K562 (cell line): ENCODE data around the gene AGFG1. TPM values are rescaled to one million over a fixed set of nuclear protein-coding genes. Genes with fewer than 3 reads are reported as not detected.
A peak's percentile ranks its signal among the peaks of the same experiment; 100 is the strongest.

Source experiments
- ATAC-seq: fragments of 200-7000 bp; cut with Tn5 transposase; 3 replicates; pipeline ENCODE4 v1.9.1; 2020; ENCODE audit warnings: moderate library complexity
- BruUV-seq: library from RNA; stranded (reverse); fragments of 400-500 nt; replicated peaks from 2 replicates; lab custom pipeline; 2021; lab: Mats Ljungman, UMichigan
- CTCF ChIA-PET: fragments of 300-600 bp; formaldehyde crosslinking; extraction: SDS; loops from one replicate; lab custom pipeline; 2021; ENCODE audit warnings: low intra/inter-chr PET ratio; lab: Yijun Ruan, JAX
- POLR2A ChIA-PET: fragments of 300-600, 350-650 bp; sonication (Branson Sonifier 250); formaldehyde crosslinking; extraction: SDS; loops from one replicate; lab custom pipeline; 2021; ENCODE audit warnings: antibody characterized with exemption, inconsistent platforms; lab: Yijun Ruan, JAX
- DNase-seq, 4 experiments: peaks; one replicate each; pipeline versions ENCODE4 v3.0.0 to v3.0.0-alpha.2; 2011 to 2018; ENCODE audit warnings: low spot score in 3 of 4, mixed read lengths in 3 of 4; ENCODE audit errors: extremely low read depth in 1 of 4
- FAIRE-seq: peaks from 2 replicates; lab custom pipeline; 2011; peaks lifted over from hg19 to GRCh38; lab: Jason Lieb, UNC
- H2AFZ ChIP-seq: 2 replicates; pipeline ENCODE4 v1.6.0; 2011; ENCODE audit warnings: low read depth, low read length, control low read depth, inconsistent platforms
- H3K27ac ChIP-seq: fragments of 200-600 bp; 3 replicates; pipeline ENCODE4 v1.8.0; 2011; ENCODE audit warnings: low read depth, mild to moderate bottlenecking, control low read depth, inconsistent platforms, low read length, moderate library complexity, mixed read lengths; ENCODE audit errors: extremely low read depth
- H3K27me3 ChIP-seq, 2 experiments: fragments of 300-600 bp in 1 of 2; 2 replicates in 1 of 2; 3 replicates in 1 of 2; pipeline versions ENCODE4 v1.6.0 to v1.8.0; 2011; ENCODE audit warnings: inconsistent platforms in 2 of 2, low read length in 2 of 2, mild to moderate bottlenecking in 1 of 2, mixed read lengths in 1 of 2, moderate library complexity in 1 of 2; ENCODE audit not compliant: control insufficient read depth in 2 of 2, insufficient read depth in 2 of 2
- H3K36me3 ChIP-seq: fragments of 300-600 bp; 3 replicates; pipeline ENCODE4 v1.8.0; 2011; ENCODE audit warnings: mild to moderate bottlenecking, low read length, inconsistent platforms; ENCODE audit not compliant: control insufficient read depth, insufficient read depth
- H3K4me1 ChIP-seq, 2 experiments: fragments of 200-600 bp in 1 of 2; replicated peaks in 1 of 2; 2 replicates in 1 of 2; 3 replicates in 1 of 2; pipeline versions ENCODE4 v1.5.1 to v1.8.0; 2011; ENCODE audit warnings: inconsistent platforms in 2 of 2, low read length in 2 of 2, mild to moderate bottlenecking in 1 of 2, mixed read lengths in 1 of 2, moderate library complexity in 1 of 2; ENCODE audit not compliant: control insufficient read depth in 2 of 2, insufficient read depth in 2 of 2
- H3K4me2 ChIP-seq: 2 replicates; pipeline ENCODE4 v1.6.1; 2011; ENCODE audit warnings: low read length, control low read depth, inconsistent platforms, mixed read lengths; ENCODE audit not compliant: insufficient read depth
- H3K4me3 ChIP-seq: fragments of 200-600 bp; sonication (generic), shearing (Covaris generic); 2 replicates; pipeline ENCODE4 v1.5.1; 2016; ENCODE audit warnings: control low read depth, inconsistent platforms
- H3K79me2 ChIP-seq: fragments of 200-600 bp; 3 replicates; pipeline ENCODE4 v1.8.0; 2011; ENCODE audit warnings: low read length, inconsistent platforms; ENCODE audit not compliant: control insufficient read depth, insufficient read depth
- H3K9ac ChIP-seq, 2 experiments: 2 replicates each; pipeline versions ENCODE4 v1.6.0 to v1.6.1; 2011; ENCODE audit warnings: low read depth in 2 of 2, low read length in 2 of 2, control low read depth in 1 of 2, inconsistent platforms in 1 of 2, mild to moderate bottlenecking in 1 of 2, mixed read lengths in 1 of 2; ENCODE audit not compliant: insufficient read depth in 1 of 2
- H3K9me1 ChIP-seq: one replicate; pipeline ENCODE4 v1.6.0; 2011; ENCODE audit warnings: inconsistent platforms, mild to moderate bottlenecking, low read length, moderate library complexity; ENCODE audit not compliant: control insufficient read depth, insufficient read depth
- H3K9me3 ChIP-seq: replicated peaks from 2 replicates; pipeline ENCODE4 v1.5.1; 2011; ENCODE audit warnings: low read depth, low read length, inconsistent platforms; ENCODE audit not compliant: control insufficient read depth, insufficient read depth
- H4K20me1 ChIP-seq: replicated peaks from 2 replicates; pipeline ENCODE4 v1.6.1; 2011; ENCODE audit warnings: low read length, inconsistent platforms, mixed read lengths; ENCODE audit not compliant: control insufficient read depth, insufficient read depth
- CHD2 ChIP-seq: IDR thresholded peaks from 2 replicates; pipeline ENCODE4 v1.6.1; 2011; ENCODE audit warnings: low read depth, low read length
- MAFG ChIP-seq: fragments of 450-650 bp; conservative IDR thresholded peaks from 2 replicates; pipeline ENCODE4 v1.6.1; 2016; ENCODE audit warnings: missing genetic modification characterization, missing compliant biosample characterization
- YY1 ChIP-seq, 3 experiments: IDR thresholded peaks; 2 replicates each; pipeline ENCODE4 v1.6.1; 2011; ENCODE audit warnings: low read length in 2 of 3, mild to moderate bottlenecking in 2 of 3, moderate library complexity in 2 of 3, borderline replicate concordance in 1 of 3, control low read depth in 1 of 3, low read depth in 1 of 3; ENCODE audit not compliant: insufficient read depth in 3 of 3, insufficient replicate concordance in 2 of 3, control insufficient read depth in 1 of 3, insufficient read length in 1 of 3; ENCODE audit errors: extremely low read depth in 1 of 3
- ZNF75A ChIP-seq: fragments of 450-650 bp; formaldehyde crosslinking; IDR thresholded peaks from 2 replicates; pipeline ENCODE4 v1.4.0; 2020; ENCODE audit warnings: mild to moderate bottlenecking
- WGBS: fragments of 100-300 bp; shearing (Covaris generic); methylation state at CpG from one replicate; pipeline ENCODE4 v1.1.6; 2016; ENCODE audit warnings: low coverage, mixed read lengths; ENCODE audit not compliant: insufficient coverage; ENCODE audit errors: missing lambda C conversion rate; 5-methylcytosine and 5-hydroxymethylcytosine counted together
- in situ Hi-C: fragments of 300-500 bp; cut with MboI; formaldehyde crosslinking; loops from 4 replicates; pipeline ENCODE4 v1.15.0; 2018; ENCODE audit warnings: inconsistent platforms, mixed read lengths
- intact Hi-C: fragments of 100-400 bp; cut with micrococcal nuclease; formaldehyde crosslinking; loops from 2 replicates; pipeline ENCODE4 v1.14.2; 2022
- polyA plus RNA-seq, 8 experiments: library from polyadenylated mRNA; depleted of rRNA in 4 of 8; stranded (reverse) in 5 of 8; unstranded in 3 of 8; fragments of >200 nt; fragmentation: Nextera tagmentation in 2 of 8; fragmentation: Illumina TruSeq in 1 of 8; extraction: Ambion mirVana in 2 of 8; extraction: Trizol in 1 of 8; gene quantifications; 2 replicates each; pipeline versions ENCODE4 v1.2.1 to v1.2.3, GENCODE V29; 2011 to 2014; ENCODE audit warnings: inconsistent platforms in 1 of 8, missing spikeins in 1 of 8
- total RNA-seq, 7 experiments: library from RNA; depleted of rRNA in 6 of 7; stranded (reverse); fragments of >200 nt in 6 of 7; fragmentation: Illumina TruSeq in 2 of 7; extraction: Trizol in 2 of 7; gene quantifications; 2 replicates each; pipeline versions ENCODE4 v1.2.1 to v1.2.3, GENCODE V29; 2011 to 2021; ENCODE audit warnings: low replicate concordance in 1 of 7
- TF ChIP-seq, protein P1 (sequence below): fragments of 450-650 bp; formaldehyde crosslinking; IDR thresholded peaks from 2 replicates; pipeline ENCODE4 v1.4.0; 2020; ENCODE audit warnings: mild to moderate bottlenecking, moderate library complexity

AGFG1 gene
- total and polyA plus RNA-seq, 9 of the 15 experiments (the other 6 are each of a cell fraction or from before 2014, with no cell fraction given) = 11.2 to 97.5 (median 36.0) TPM

DNA sequence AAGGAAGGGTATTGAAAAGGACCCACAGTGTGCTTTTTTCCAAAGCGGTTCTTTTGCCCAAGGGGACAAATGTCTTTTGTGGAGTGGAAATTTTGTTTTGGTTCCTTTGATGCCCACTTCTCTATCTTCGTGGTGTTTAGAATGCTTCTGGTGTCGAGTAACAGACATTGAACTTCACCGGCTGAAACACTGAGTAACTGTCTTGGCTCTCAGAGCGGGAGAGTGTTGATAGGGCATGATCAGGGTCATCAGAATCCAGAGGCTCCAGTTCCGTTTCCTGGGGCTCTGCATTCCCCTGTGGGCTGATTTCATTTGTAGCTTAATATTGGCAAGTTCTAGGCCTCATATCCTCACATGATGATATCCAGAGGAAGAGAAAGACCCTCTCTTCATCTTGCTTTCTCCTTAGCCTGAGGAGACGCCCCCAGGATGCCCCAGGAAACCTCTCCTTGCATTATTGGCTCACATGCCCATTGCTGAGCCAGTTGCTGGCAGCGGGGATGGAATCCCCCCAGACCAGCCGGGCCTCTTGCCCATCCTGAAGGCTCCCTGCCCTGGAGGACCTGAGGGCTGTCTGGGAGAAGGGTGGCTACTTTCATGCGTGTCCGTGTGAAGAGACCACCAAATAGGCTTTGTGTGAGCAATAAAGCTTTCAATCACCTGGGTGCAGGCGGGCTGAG is 27.9 kb upstream of the AGFG1 start:
- H4K20me1 ChIP-seq = no peaks in the 10 kb centered on the region
- no peaks in the 10 kb centered on the region for H3K9me1 ChIP-seq
- DNase-seq (no peak), FAIRE-seq (no peak), ATAC-seq (peak; percentile 60)
- H3K79me2 ChIP-seq = no peaks in the 10 kb centered on the region
- ChIA-PET POLR2A (no interaction called here), CTCF (no interaction called here)
- H3K4me2 ChIP-seq = no peak overlapping the region
- in situ Hi-C loops = no loop called here
- no TSS peak for BruUV-seq
- H3K9me3 ChIP-seq = no peaks in the 10 kb centered on the region
- no peak overlapping the region for H3K9ac ChIP-seq
- H3K27ac ChIP-seq = no peak overlapping the region
- peak overlapping the region; percentile 85 for H2AFZ ChIP-seq
- no peaks in the 10 kb centered on the region for H3K27me3 ChIP-seq
- H3K4me3 ChIP-seq = no peak overlapping the region
- intact Hi-C loops = no loop called here
- 49% methylated on average over 8 of the region's 12 CpGs for WGBS
- TF ChIP-seq YY1 (IDR thresholded peaks at IDR 0.05; ENCODE audit: borderline replicate concordance in 1 of 3, control insufficient read depth in 1 of 3, extremely low read depth in 1 of 3, insufficient read depth in 3 of 3, insufficient read length in 1 of 3, insufficient replicate concordance in 2 of 3, low read depth in 1 of 3, low read length in 2 of 3) (no peak), CHD2 (no peak), ZNF75A (CRISPR knock-in tag) (no peak), MAFG (no peak)
- TF ChIP-seq, protein P1, sequence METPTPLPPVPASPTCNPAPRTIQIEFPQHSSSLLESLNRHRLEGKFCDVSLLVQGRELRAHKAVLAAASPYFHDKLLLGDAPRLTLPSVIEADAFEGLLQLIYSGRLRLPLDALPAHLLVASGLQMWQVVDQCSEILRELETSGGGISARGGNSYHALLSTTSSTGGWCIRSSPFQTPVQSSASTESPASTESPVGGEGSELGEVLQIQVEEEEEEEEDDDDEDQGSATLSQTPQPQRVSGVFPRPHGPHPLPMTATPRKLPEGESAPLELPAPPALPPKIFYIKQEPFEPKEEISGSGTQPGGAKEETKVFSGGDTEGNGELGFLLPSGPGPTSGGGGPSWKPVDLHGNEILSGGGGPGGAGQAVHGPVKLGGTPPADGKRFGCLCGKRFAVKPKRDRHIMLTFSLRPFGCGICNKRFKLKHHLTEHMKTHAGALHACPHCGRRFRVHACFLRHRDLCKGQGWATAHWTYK = no peak
- H3K36me3 ChIP-seq = no peaks in the 10 kb centered on the region
- peaks cover 0 to 2% of the 10 kb centered on the region in 2 experiments; a peak in 3 of 5 replicates for H3K4me1 ChIP-seq
